ENCODE measurements around the gene STAU1.
"Not testable (repeated sequence)": the region's sequence is repeated elsewhere in the genome, so short reads cannot be mapped to it uniquely, and the experiment has no call there.

Gene STAU1

GRCh38 chr20:49187851-49188641 is at the start of gene STAU1:
STAU1 (minus strand) TSS chr20:49188334; CDS start chr20:49166201, 22,133 bp downstream.
- FAIRE-seq = no peak

GRCh38 chr20:49237531-49237930 is 49.4 kb upstream of the STAU1 start:
- FAIRE-seq = no peak

- no peak for FAIRE-seq
Observed at GRCh38 chr20:49236301-49236700, 48.2 kb upstream of the STAU1 start.

- FAIRE-seq = no peak
Observed at GRCh38 chr20:49234831-49235230, 46.7 kb upstream of the STAU1 start.

- no peak for FAIRE-seq
Observed at GRCh38 chr20:49233226-49233625, 45.1 kb upstream of the STAU1 start.

GRCh38 chr20:49231471-49231870 is 43.3 kb upstream of the STAU1 start:
- no peak for FAIRE-seq

- no peak for FAIRE-seq
Observed at GRCh38 chr20:49230561-49231133, 42.5 kb upstream of the STAU1 start.

GRCh38 chr20:49230021-49230420 is 41.9 kb upstream of the STAU1 start:
- no peak for FAIRE-seq

- FAIRE-seq = no peak
Observed at GRCh38 chr20:49229381-49229780, 41.2 kb upstream of the STAU1 start.

- no peak for FAIRE-seq
Observed at GRCh38 chr20:49228676-49229075, 40.5 kb upstream of the STAU1 start.

- no peak for FAIRE-seq
Observed at GRCh38 chr20:49225896-49226295, 37.8 kb upstream of the STAU1 start.

GRCh38 chr20:49219924-49220831 is 32.0 kb upstream of the STAU1 start:
- no peak for FAIRE-seq

GRCh38 chr20:49219091-49219923 is 31.2 kb upstream of the STAU1 start, which contains the start of gene DDX27:
DDX27 (plus strand) TSS chr20:49219416; CDS start chr20:49219449, 33 bp downstream.
- FAIRE-seq = peak; percentile 68

- FAIRE-seq = not testable (repeated sequence)
Observed at GRCh38 chr20:49218739-49219090, 30.6 kb upstream of the STAU1 start.

- no peak for FAIRE-seq
Observed at GRCh38 chr20:49216991-49217578, 29.0 kb upstream of the STAU1 start.

GRCh38 chr20:49215232-49215631 is 27.1 kb upstream of the STAU1 start:
- FAIRE-seq = no peak

GRCh38 chr20:49214571-49214970 is 26.4 kb upstream of the STAU1 start:
- no peak for FAIRE-seq

- no peak for FAIRE-seq
Observed at GRCh38 chr20:49210757-49211110, 22.6 kb upstream of the STAU1 start.

- no peak for FAIRE-seq
Observed at GRCh38 chr20:49210101-49210756, 22.1 kb upstream of the STAU1 start.

GRCh38 chr20:49207076-49207475 is 18.9 kb upstream of the STAU1 start:
- no peak for FAIRE-seq

- no peak for FAIRE-seq
Observed at GRCh38 chr20:49203746-49204145, 15.6 kb upstream of the STAU1 start.

- no peak for FAIRE-seq
Observed at GRCh38 chr20:49203011-49203410, 14.9 kb upstream of the STAU1 start.
